C4-2B (cell line): Measurements from ENCODE around the gene SIRT7.

Experiments used
- ZFX ChIP-seq: fragments of 450-650 bp; IDR thresholded peaks from 2 replicates; pipeline ENCODE4 v1.6.1; 2017
- TF ChIP-seq, protein P1 (sequence below): fragments of 450-650 bp; conservative IDR thresholded peaks from 2 replicates; pipeline ENCODE4 v1.5.1; 2017; ENCODE audit warnings: mild to moderate bottlenecking

DNA sequence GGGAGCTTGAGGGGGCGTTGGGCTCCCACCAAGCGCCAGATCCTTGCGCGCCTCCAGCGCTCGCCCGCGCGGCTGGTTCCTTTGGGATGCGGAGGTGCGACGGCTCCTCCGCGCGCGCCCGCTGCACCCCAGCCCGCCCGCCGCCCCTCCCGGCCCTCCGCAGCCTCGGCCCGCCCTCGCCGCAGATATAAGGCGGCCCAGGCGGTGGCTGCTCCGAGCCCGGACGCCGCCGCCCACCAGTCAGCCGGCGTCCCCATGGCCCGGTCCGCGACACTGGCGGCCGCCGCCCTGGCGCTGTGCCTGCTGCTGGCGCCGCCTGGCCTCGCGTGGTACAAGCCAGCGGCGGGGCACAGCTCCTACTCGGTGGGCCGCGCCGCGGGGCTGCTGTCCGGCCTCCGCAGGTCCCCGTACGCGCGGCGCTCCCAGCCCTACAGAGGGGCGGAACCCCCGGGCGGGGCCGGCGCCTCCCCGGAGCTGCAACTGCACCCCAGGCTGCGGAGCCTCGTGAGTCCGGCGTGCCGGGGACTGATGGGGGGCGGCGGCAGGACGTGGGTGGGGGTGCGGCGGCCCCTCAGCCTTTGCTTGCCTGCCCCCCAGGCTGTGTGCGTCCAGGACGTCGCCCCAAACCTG lies 15.8 kb downstream of the SIRT7 start, which contains the start of gene NPB:
- TF ChIP-seq, protein P1, sequence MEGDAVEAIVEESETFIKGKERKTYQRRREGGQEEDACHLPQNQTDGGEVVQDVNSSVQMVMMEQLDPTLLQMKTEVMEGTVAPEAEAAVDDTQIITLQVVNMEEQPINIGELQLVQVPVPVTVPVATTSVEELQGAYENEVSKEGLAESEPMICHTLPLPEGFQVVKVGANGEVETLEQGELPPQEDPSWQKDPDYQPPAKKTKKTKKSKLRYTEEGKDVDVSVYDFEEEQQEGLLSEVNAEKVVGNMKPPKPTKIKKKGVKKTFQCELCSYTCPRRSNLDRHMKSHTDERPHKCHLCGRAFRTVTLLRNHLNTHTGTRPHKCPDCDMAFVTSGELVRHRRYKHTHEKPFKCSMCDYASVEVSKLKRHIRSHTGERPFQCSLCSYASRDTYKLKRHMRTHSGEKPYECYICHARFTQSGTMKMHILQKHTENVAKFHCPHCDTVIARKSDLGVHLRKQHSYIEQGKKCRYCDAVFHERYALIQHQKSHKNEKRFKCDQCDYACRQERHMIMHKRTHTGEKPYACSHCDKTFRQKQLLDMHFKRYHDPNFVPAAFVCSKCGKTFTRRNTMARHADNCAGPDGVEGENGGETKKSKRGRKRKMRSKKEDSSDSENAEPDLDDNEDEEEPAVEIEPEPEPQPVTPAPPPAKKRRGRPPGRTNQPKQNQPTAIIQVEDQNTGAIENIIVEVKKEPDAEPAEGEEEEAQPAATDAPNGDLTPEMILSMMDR, result no peak
- TF ChIP-seq ZFX, result no peak
